Prostate gland (tissue), 2 donors: ENCODE data around the gene AGPAT1.

Experiments used
- POLR2A ChIP-seq: fragments of 450-650 bp; IDR thresholded peaks from one replicate; pipeline ENCODE4 v1.6.1; 2016; ENCODE audit warnings: antibody characterized with exemption, mild to moderate bottlenecking
- TF ChIP-seq, protein P1 (sequence below), 4 experiments: fragments of 200-600 bp in 2 of 4; fragments of 450-650 bp in 2 of 4; sonication (generic) in 2 of 4; IDR thresholded peaks; 1 replicate in 3 of 4; 2 replicates in 1 of 4; pipeline ENCODE4 v1.5.1; 2016 to 2019; ENCODE audit warnings: antibody characterized with exemption in 4 of 4, mild to moderate bottlenecking in 2 of 4, moderate library complexity in 2 of 4

GRCh38 chr6:32156891-32157290 lies 19.0 kb downstream of the AGPAT1 start:
- TF ChIP-seq, protein P1, sequence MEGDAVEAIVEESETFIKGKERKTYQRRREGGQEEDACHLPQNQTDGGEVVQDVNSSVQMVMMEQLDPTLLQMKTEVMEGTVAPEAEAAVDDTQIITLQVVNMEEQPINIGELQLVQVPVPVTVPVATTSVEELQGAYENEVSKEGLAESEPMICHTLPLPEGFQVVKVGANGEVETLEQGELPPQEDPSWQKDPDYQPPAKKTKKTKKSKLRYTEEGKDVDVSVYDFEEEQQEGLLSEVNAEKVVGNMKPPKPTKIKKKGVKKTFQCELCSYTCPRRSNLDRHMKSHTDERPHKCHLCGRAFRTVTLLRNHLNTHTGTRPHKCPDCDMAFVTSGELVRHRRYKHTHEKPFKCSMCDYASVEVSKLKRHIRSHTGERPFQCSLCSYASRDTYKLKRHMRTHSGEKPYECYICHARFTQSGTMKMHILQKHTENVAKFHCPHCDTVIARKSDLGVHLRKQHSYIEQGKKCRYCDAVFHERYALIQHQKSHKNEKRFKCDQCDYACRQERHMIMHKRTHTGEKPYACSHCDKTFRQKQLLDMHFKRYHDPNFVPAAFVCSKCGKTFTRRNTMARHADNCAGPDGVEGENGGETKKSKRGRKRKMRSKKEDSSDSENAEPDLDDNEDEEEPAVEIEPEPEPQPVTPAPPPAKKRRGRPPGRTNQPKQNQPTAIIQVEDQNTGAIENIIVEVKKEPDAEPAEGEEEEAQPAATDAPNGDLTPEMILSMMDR (IDR thresholded peaks at IDR 0.05), result no peak
- no peak for TF ChIP-seq POLR2A
